Astrocyte (in vitro differentiated cells and primary cell): ENCODE data around the gene MIA2.

Source experiments
- CTCF ChIP-seq: IDR thresholded peaks from 2 replicates; pipeline ENCODE4 v1.5.1; 2011; ENCODE audit warnings: low read depth, mild to moderate bottlenecking, inconsistent platforms, low read length, moderate library complexity; ENCODE audit not compliant: insufficient read depth
- EZH2 ChIP-seq: IDR thresholded peaks from 2 replicates; pipeline ENCODE4 v1.6.1; 2012; ENCODE audit warnings: mild to moderate bottlenecking, low read length, inconsistent platforms; ENCODE audit not compliant: insufficient read depth

- TF ChIP-seq EZH2 (no peak), CTCF (no peak)
These were observed 133.7 kb downstream of the MIA2 start for GRCh38 chr14:39367387-39367751.
